ENCODE measurements around the gene RAPGEF6.
"Not testable (repeated sequence)": the region's sequence is repeated elsewhere in the genome, so short reads cannot be mapped to it uniquely, and the experiment has no call there.

The RAPGEF6 gene

DNA sequence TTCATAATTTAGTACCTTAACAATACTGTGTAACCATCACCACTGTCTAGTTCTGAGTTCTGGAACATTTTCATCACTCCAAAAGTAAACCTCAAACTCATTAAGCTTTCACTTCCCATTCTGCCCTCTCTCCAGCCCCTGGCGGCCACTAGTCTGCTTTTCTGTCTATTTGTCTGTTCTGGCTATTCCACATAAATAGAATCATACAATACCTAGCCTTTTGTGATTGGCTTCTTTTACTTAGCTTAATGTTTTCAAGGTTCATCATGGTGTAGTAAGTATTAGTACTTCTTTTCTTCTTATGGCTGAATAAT, 138.7 kb downstream of the RAPGEF6 start:
- DNase-seq (ENCODE audit: low read depth) = no peak

DNA sequence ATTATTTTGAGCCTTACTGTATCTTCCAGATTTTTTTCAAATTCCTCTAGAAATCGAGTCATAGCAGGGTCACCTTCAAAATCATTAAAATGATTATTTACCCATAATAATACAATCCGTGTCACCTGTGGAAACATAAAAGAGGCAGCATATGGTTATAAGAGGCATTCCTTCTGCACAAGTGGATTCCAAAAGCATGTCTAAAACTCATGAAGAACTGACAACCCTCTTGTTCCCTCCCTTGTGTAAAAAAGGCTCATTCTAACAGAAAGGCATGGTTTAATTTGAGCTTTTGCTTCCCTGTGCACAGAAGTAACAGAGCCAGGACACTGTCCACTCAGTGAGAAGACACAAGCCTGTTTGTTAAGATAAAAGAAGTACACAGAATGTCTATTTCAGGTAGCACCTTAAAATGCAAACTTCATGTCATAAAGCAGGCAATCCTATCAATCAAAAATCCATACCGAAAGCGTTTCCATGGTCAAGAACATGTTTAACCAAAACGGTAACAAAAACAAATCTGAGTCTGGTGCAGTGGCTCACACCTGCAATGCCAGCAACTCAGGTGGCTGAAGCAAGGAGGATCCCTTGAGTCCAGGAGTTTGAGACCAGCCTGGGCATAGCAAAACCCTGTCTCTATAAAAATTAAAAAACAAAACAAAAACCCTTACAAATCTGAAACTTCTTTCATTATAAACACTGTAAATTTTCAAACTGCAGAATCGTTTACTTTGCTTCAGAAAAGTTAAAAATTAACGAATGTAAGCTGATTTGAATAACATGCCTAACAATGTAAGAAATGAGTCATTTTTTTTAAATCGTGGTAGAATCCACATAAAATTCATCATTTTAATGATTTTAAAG, 139.3 kb downstream of the RAPGEF6 start:
- DNase-seq (ENCODE audit: low read depth) = no peak

DNA sequence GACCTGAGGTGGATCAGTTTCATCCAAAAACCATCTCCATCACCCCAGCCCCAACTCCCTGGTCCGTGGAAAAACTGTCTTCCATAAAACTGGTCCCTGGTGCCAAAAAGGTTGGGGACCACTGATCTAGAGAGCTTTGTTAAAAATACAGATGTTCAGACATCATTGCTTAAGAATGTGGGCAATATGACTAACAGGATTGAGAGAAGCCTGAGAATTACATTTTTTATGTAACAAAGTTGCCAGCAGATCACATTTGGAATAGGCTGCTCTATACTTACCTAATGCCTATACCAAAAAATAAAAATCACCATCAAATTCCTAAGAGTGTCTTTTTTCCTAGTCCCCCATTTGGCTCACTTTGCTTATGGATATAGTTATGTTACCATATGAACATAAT, 143.3 kb downstream of the RAPGEF6 start:
- DNase-seq (ENCODE audit: low read depth) = peak; percentile 20

DNA sequence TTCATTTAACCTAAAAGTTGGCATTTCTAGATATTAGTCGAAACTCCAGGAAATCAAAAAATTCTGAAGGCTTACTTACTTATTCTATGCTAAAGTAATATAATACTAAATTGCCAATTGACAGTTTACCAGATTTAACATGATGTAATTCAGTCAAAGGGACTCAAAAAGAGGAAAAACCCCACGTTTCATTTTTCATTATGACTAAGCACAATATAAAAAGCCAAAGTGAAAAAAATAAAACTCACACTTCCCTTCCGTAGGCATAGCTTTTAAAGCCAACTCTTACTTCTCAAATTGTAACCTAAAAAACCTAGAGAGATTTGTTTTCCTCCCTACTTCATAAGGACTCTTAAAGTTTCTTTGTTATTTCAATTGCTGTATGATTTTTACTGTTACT, 146.6 kb downstream of the RAPGEF6 start:
- DNase-seq (ENCODE audit: low read depth) = peak; percentile 40

DNA sequence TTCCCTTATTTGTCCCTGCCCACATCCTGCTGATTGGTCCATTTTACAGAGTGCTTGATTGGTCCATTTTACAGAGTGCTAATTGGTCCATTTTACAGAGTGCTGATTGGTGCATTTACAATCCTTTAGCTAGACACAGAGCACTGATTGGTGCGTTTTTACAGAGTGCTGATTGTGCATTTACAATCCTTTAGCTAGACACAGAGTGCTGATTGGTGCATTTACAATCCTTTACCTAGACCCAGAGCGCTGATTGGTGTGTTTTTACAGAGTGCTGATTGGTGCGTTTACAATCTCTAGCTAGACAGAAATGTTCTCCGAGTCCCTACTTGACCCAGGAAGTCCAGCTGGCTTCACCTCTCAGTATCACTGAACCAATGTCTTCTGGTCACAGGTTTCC, 147.7 kb downstream of the RAPGEF6 start:
- not testable (repeated sequence) for DNase-seq (ENCODE audit: low read depth)

DNA sequence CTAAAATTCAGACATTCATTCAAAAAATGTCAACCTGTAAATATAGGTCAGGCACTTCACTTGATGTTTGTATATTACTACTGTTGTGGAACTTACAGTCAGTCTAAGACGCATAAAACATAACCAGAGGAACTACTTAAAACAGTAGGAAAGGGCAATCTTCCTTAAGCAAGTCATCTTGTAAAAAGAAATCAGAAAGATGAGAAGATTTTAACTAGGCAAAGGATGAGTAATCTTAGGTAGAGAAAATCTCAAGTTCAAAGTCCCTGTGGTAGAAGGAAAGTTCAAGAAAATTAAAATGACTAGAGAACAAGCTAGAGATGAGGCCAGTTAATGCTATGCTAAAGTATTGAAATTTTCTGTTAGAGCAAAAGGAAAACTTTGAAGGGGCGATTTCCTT, 152.4 kb downstream of the RAPGEF6 start:
- no peak for DNase-seq (ENCODE audit: low read depth)

DNA sequence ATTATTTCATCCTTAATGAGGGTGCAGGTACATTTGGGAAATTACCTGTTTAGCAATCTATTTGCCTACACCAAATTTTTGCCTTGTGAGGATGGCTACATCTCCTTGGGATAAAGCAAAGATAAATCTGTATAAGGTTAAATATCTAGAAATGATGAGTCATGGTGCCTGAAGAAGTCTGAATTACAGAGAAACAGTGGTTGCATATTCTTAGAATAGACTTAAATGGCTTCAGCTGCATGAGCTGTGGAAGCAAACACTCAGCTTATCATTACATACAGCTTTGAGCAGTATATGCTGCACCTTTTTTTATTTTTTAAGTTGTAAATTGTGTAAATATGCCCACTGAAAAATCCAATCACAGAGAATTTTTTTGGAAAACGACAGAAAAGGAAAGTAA, 153.5 kb downstream of the RAPGEF6 start:
- DNase-seq (ENCODE audit: low read depth) = peak; percentile 14

DNA sequence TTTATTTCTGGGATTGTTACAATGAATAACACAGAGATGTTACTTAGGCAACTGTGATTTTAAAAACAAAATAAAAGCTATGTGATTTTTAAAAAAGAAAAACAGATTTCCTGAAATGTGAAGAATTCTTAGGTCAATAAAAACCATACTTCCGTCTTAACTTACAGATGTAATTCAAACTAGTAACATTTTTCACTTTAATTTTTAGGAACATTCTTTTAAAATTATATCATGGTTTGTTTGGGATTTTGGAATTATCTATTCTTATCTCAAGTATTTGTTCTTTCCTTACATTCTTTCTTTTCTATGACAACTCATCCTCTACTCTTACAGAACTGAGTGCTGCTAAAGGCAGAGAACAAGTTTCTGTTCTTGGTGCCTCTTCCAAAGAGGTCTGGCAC, 159.5 kb downstream of the RAPGEF6 start:
- DNase-seq (ENCODE audit: low read depth) = peak; percentile 3

DNA sequence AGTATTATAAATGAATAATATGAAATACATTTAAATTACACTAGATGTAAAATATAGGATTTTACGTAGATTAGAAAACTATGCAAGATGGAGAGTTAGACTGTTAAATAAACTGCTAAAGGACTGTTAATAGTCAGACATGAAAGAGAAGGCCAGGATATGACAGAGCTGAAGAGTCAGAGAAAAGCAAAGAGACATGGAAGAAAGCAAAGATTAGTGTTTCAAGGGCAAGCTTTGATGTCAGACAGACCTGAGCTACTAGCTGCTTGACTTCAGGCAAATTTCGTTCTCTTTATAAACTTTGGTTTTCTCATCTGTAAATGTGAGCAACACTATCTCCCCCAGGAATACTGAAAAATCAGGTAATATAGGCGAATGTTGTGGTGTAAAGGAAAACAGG, 161.3 kb downstream of the RAPGEF6 start:
- DNase-seq (ENCODE audit: low read depth) = no peak

DNA sequence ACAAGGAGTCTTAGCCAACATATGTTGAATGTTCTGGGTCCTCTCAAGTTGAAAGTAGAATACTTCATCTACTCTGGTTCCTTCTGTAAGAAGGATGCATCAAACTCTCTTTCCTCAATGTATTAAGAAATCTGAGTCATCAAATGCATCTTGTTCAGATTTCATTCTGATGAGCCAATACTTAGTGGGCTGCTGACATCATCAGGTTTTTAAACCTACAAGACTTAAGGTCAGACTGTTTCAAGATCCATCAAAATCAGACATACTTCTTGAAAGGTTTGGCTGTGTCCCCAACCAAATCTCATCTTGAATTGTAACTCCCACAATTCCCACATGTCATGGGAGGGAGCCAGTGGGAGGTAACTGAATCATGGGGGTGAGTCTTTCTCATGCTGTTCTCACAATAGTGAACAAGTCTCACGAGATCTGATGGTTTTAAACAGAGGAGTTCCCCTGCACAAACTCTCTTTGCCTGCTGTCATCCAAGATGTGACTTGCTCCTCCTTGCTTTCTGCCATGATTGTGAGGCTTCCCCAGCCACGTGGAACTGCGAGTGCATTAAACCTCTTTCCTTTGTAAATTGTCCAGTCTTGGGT, 168.8 kb downstream of the RAPGEF6 start:
- peak; percentile 64 for DNase-seq (ENCODE audit: low read depth)

DNA sequence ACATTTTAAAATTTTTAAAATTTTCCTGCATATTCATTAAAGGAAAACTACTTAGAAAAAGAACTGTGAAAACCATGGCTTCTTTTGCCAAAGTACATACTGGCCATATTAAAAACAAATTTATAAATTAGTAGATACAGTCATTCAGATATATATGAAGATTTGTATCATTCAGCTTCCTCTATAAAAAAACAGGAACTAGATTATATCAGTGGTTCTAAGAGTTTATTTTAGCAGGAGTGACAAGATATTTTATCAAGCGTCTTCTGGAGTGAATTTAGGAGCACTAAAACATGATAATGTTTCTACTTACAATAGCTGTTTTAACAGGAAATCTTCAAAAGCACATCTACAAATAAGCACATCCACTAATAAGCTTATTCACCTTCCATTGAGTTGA, 171.4 kb downstream of the RAPGEF6 start:
- DNase-seq (ENCODE audit: low read depth) = no peak

DNA sequence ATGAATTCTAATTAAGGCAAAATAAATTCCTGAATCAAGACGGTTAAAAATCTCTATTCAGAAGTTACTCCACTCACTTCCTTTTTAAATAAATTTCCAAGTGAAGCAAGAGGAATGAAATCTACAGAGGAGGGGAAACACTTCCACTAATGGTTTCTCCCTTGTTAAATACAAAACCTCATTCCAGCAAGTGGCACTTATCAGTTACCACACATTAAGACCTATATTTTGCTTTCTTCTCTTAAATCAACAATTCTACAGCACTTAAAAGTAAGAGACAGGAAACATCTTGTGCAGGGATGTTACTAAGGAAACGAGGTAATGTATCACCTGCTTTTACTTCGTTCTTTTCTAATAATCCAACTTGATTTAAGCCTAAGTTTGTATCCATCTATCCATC, 172.6 kb downstream of the RAPGEF6 start:
- no peak for DNase-seq (ENCODE audit: low read depth)

DNA sequence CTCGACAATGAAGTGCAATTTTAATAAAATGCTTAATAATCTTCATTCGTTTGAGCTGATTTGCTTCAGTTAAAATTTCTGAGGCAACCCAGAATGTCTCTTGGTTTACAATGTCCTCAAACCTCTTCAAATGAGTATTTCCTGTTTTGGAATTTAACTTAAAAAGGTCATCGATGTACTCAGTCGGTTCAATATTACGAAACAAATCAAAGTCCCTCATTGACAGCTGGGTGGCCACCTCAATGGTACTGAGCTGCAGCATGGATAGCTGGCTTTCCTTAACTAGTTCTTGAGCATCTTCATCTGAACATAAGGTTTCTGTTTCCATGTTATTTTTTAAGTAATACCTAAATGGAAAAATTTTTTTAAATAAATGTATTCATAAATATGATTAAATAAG, 173.3 kb downstream of the RAPGEF6 start:
- no peak for DNase-seq (ENCODE audit: low read depth)

DNA sequence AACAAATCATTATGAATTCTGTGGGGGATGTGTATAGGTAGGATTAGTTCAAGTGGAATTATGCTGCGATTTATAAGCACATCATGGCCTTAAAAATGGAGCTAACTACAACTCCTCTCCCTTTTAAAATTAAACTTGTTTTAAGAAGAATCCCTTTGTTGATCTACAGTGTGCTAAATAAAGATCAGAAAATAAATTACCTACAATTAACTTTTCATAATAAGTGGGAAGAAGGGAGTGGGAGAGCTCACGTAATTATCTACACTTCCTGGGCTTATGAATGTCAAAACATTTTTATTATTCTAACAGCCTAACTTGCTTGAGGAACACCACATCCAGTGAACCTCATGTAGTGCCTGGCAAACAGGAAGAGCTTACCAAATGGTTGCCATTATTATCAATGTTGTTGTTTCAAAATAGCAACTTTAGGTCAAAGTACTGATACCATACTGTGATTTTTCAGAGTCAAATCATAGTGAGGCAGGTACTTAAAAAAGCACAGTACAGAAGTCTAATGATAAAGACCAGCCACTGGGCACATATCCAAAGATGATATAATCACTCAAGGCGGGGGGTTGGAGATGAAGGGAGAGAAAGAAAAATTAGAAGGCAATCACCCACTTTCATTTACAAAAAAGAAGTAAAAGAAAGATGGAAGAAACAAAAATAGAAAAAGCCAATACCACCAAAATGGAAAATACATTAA, 174.0 kb downstream of the RAPGEF6 start:
- DNase-seq (ENCODE audit: low read depth) = no peak

DNA sequence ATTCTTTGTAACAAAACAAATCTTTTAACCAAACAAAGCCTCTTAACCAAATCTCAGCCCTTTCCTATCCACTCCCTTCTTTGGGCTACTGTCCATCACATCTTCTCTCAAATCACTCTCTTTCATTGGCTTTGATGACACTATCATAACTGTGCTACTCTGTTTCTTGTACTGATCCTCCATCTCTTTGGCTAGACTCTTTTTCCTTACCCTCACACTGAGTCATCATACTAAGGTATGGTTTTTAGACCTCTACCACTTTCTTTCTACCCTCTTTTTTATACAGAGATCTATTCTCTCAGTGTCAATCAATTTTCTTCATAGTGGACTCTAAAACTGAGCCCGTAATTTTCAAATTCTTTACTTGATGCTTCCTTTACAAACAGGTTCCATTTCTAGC, 174.9 kb downstream of the RAPGEF6 start:
- DNase-seq (ENCODE audit: low read depth) = no peak

DNA sequence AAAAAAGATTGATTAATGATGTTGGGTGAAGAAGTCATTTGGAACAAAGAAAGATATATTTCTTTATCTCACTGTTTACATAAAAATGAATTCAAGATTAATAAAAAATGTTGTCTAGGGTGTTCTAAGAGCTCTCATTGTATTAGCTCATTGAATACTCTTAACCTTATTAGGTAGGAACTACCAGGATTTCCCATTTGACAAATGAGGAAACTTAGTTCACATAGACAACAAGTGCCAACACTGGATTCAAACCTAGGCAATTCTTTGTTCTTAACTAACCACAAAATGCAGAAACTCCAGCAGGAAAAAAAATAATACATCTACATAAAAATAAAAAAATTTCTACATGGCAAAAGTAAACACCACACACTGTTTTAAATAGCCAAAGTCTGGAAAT, 175.8 kb downstream of the RAPGEF6 start:
- no peak for DNase-seq (ENCODE audit: low read depth)

DNA sequence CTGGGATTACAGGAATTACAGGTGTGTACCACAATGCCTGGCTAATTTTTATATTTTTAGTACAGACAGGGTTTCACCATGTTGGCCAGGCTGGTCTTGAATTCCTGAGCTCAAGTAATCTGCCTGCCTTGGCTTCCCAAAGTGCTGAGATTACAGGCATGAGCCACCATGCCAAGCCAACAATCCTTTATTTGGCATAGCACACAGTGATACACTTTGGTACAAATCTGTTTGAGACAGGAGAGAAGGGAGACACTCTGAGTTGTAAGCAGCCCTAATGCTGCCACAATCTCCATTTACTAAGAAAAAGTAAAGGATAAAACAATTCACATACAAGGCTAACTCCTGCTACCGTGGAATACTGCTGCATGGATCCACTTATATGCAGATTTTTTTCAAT, 177.8 kb downstream of the RAPGEF6 start:
- DNase-seq (ENCODE audit: low read depth) = no peak

DNA sequence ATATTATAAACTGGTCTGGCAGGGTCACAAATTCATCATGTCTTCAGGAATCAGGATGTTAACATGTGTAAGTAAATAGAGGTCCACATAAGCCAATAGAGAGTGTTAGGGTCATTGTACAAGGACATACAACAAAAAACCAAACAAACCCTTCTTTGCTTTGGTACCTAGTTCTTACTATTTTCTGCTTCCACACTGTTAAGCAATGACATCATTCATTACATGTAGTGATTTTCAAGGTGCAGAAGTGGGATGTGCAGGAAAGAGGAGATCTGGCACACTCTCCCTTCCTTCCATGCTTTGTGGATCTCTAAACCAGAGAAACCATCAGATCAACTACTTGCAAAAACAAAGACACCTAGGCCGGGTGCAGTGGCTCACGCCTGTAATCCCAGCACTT, 184.1 kb downstream of the RAPGEF6 start:
- DNase-seq (ENCODE audit: low read depth) = no peak

DNA sequence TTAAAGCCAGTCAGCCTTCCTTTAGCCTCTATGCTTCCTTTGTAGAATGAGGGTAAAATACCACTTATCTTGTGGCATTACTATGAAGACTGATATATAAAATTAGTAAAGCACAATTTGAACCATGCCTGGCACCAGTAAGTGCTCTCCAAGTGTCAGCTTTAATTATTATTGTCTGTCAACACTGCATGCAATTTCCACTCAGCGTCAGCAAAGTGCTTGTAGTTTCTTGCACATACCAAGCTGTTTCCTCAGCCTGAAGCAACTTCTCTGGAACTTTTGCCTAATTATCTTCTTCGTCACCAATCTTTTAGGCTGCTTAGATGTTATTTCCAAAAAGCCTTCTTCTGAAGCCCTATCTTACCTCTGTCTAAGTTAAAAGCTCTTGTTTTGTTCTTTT, 193.8 kb downstream of the RAPGEF6 start:
- peak; percentile 28 for DNase-seq (ENCODE audit: low read depth)

DNA sequence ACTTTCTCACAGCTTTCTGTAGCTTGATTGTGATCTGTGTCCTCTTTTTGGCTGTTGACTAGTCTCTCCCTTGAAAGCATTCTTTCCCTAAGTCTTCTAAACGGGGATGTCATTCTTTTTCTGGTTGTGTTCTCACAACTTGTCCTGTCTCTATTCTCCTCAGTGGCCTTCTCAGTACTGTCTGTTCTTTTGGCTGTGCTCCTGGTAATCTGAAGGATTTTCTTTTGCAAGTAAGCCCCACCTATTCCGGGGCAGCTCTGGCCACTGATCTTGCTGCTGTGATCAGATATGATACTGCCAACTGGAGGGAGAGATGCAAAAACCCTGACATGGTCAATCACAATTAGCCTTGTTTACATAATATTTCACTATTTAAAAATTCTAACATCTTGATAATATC, 198.9 kb downstream of the RAPGEF6 start:
- peak; percentile 9 for DNase-seq (ENCODE audit: low read depth)

DNA sequence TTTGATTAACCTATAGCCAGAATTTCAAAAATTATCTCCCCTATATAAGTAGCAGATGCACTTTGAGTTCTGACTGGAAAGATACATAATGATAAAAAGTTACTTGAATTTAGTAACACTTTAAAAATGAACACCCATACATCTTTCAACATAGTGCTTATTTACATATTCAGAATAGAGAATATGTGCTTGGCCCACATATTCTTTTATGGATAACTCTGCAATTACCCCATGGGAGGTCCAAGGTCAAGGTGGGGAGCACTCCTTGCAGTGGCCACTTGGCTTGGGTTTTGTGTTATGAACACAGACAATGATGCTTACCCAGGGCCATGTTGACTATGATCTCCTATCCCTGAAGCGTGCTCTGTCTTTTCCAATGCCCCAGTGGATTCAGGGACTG, 201.9 kb downstream of the RAPGEF6 start:
- DNase-seq (ENCODE audit: low read depth) = no peak

DNA sequence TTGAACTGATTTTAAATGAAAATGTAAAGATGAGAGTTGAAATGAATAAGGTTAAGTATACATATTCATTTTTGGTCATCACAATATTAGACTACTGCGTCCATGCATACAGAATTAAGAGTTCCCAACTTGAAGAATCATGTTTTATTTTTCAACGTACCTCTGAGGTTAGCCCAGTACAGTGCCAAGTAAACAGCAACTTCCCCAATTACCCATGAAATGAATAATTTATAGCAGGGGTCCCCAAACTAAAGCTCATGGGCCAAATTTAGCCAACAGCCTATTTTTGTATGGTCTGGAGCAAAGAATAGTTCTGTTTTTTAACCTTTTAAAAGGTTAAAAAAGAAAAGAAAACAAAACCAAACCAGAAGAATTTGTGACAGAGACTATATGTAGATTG, 203.2 kb downstream of the RAPGEF6 start:
- DNase-seq (ENCODE audit: low read depth) = no peak

DNA sequence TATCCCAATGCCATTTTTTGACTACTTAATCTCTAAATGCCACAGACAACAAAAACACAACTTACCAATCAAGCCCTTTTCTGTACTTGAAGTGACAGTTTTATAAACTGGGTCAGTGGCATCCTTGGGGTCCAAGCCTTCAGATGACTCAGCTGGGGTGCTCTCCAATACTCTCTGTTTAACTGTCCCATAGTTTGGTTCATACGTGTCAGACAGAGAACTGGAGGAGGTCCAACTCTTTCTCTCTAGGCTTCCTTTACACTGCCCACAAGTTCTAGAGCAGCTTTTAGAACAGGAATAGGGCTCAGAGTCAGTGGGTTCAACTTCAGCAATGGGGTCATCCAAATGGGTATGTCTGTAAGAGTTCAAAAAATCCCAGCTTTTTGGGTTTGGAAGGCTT, 204.2 kb downstream of the RAPGEF6 start:
- peak; percentile 53 for DNase-seq (ENCODE audit: low read depth)
